HUES64 (cell line): Measurements from ENCODE around the gene CNTNAP5.

Source experiments
- H3K27ac ChIP-seq: 2 replicates; pipeline ENCODE4 v1.7.0; 2013; ENCODE audit warnings: low read depth, low read length, inconsistent platforms
- H3K27me3 ChIP-seq: 2 replicates; pipeline ENCODE4 v1.6.1; 2013; ENCODE audit warnings: mild to moderate bottlenecking, low read length; ENCODE audit not compliant: insufficient read depth
- H3K36me3 ChIP-seq: 2 replicates; pipeline ENCODE4 v1.6.1; 2013; ENCODE audit warnings: mild to moderate bottlenecking, low read length; ENCODE audit not compliant: insufficient read depth
- H3K4me1 ChIP-seq: 2 replicates; pipeline ENCODE4 v1.6.1; 2013; ENCODE audit warnings: mild to moderate bottlenecking, low read length, moderate library complexity; ENCODE audit not compliant: insufficient read depth
- H3K4me3 ChIP-seq: 2 replicates; pipeline ENCODE4 v1.5.1; 2013; ENCODE audit warnings: mild to moderate bottlenecking, low read length, moderate library complexity
- H3K9ac ChIP-seq: 2 replicates; pipeline ENCODE4 v1.6.1; 2013; ENCODE audit warnings: mild to moderate bottlenecking, low read depth, low read length
- H3K9me3 ChIP-seq: 2 replicates; pipeline ENCODE4 v1.6.1; 2013; ENCODE audit warnings: low read depth, low read length; ENCODE audit not compliant: insufficient read depth
- WGBS: fragments of 150-250, 120-280 bp; methylation state at CpG from one replicate; pipeline ENCODE4 v1.1.7; 2013; ENCODE audit warnings: missing lambda C conversion rate; 5-methylcytosine and 5-hydroxymethylcytosine counted together

CNTNAP5 gene

DNA sequence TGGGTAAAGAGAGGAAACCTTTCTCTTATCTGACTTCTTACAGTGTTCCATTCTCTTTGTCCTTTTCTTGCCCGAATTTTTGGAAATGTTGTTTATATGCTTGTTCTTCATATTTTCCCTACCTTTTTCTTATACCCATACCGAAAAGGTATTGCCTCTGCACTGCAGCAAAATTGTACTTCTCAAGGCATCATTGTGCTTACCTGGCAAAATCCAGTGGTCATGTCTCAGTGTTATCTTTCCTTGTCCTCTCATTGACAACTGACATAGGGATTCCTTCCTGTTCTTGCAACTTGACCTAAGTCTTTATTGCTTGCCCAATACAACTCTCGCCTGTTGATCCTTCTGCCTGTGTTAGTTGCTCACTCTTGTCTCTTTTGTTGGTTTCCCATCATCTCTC is 842.2 kb downstream of the CNTNAP5 start:
- H3K27me3 ChIP-seq, result no peaks in the 10 kb centered on the region
- no peaks in the 10 kb centered on the region for H3K9me3 ChIP-seq
- no peaks in the 10 kb centered on the region for H3K4me1 ChIP-seq
- no peak overlapping the region for H3K27ac ChIP-seq
- no peak overlapping the region for H3K4me3 ChIP-seq
- H3K9ac ChIP-seq, result no peak overlapping the region
- 96% methylated on average over 3 of the region's 3 CpGs for WGBS
- no peaks in the 10 kb centered on the region for H3K36me3 ChIP-seq

DNA sequence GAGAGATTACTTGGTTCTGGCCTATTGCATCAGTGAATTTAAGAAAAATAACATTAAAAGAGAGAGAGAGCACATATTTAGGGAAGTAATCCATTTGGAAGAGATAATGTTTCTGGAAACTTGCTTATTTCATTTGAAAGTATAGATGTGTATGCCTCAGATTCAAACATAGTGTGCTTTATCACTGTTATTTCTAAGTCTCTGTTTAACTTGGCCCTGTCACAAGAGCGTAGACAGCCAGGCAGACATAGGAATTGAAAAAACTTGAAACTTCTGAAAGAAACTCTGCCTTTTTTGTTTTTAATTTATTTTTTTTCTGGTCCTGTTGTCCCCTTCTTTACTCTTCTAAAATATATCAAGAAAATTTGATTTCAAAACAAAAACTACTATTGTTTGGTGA is 849.1 kb downstream of the CNTNAP5 start:
- WGBS, result 90% methylated on average over 1 of the region's 1 CpG
- Histone ChIP-seq H3K27ac (no peak overlapping the region), H3K9me3 (no peaks in the 10 kb centered on the region), H3K4me3 (no peak overlapping the region), H3K36me3 (no peaks in the 10 kb centered on the region), H3K27me3 (no peaks in the 10 kb centered on the region), H3K9ac (no peak overlapping the region), H3K4me1 (no peaks in the 10 kb centered on the region)

- H3K9ac ChIP-seq, result no peak overlapping the region
- no peaks in the 10 kb centered on the region for H3K4me1 ChIP-seq
- 96% methylated on average over 1 of the region's 1 CpG for WGBS
- no peak overlapping the region for H3K27ac ChIP-seq
- H3K4me3 ChIP-seq, result no peak overlapping the region
- H3K27me3 ChIP-seq, result no peaks in the 10 kb centered on the region
- H3K36me3 ChIP-seq, result no peaks in the 10 kb centered on the region
- no peaks in the 10 kb centered on the region for H3K9me3 ChIP-seq
Observed at GRCh38 chr2:124874676-124875075, 849.6 kb downstream of the CNTNAP5 start.

- H3K27ac ChIP-seq, result no peak overlapping the region
- no peaks in the 10 kb centered on the region for H3K27me3 ChIP-seq
- 93% methylated on average over 3 of the region's 3 CpGs for WGBS
- no peak overlapping the region for H3K9ac ChIP-seq
- no peaks in the 10 kb centered on the region for H3K36me3 ChIP-seq
- no peak overlapping the region for H3K4me3 ChIP-seq
- H3K4me1 ChIP-seq, result peaks cover under 1% of the 10 kb centered on the region; the same call in 1 of the 2 replicates
- H3K9me3 ChIP-seq, result no peaks in the 10 kb centered on the region
Observed at GRCh38 chr2:124875627-124876244, 850.6 kb downstream of the CNTNAP5 start.

GRCh38 chr2:124877141-124877577 is 852.1 kb downstream of the CNTNAP5 start:
- Histone ChIP-seq H3K9ac (no peak overlapping the region), H3K4me3 (no peak overlapping the region), H3K27me3 (no peaks in the 10 kb centered on the region), H3K4me1 (peaks cover 6% of the 10 kb centered on the region; the same call in 1 of the 2 replicates), H3K9me3 (no peaks in the 10 kb centered on the region), H3K36me3 (no peaks in the 10 kb centered on the region), H3K27ac (no peak overlapping the region)
- WGBS, result 89% methylated on average over 3 of the region's 4 CpGs

GRCh38 chr2:124879640-124880039 is 854.6 kb downstream of the CNTNAP5 start:
- Histone ChIP-seq H3K4me1 (peaks cover 6% of the 10 kb centered on the region; the same call in 1 of the 2 replicates), H3K4me3 (no peak overlapping the region), H3K27me3 (no peaks in the 10 kb centered on the region), H3K9me3 (0 out of 2 replicates have a peak, but pooled peaks cover 2% of the 10 kb centered on the region), H3K9ac (no peak overlapping the region), H3K27ac (no peak overlapping the region), H3K36me3 (no peaks in the 10 kb centered on the region)
- 92% methylated on average over 4 of the region's 4 CpGs for WGBS

- no peak overlapping the region for H3K4me3 ChIP-seq
- H3K27me3 ChIP-seq, result no peaks in the 10 kb centered on the region
- no peaks in the 10 kb centered on the region for H3K36me3 ChIP-seq
- 0 out of 2 replicates have a peak, but pooled peaks cover 2% of the 10 kb centered on the region for H3K9me3 ChIP-seq
- H3K9ac ChIP-seq, result no peak overlapping the region
- peaks cover 6% of the 10 kb centered on the region; the same call in 1 of the 2 replicates for H3K4me1 ChIP-seq
- no peak overlapping the region for H3K27ac ChIP-seq
- WGBS, result 66% methylated on average over 2 of the region's 2 CpGs
Observed at GRCh38 chr2:124880995-124881394, 855.9 kb downstream of the CNTNAP5 start.

DNA sequence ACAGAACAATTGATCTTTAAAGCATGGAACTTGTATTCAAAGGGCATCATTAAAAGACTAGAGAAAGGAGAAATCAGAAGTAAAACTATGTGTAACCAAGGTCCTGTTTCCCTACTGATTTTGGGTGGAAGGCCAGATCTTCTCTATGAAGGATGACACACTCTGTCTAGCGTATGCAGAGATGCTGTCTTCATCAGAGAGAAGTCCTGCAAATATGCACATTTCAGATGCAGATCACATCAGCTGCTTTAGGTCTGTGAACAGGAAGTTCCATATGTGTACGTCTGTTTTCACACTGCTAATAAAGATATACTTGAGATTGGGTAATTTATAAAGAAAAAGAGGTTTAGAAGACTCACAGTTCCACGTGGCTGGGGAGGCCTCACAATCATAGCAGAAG is 857.3 kb downstream of the CNTNAP5 start:
- 97% methylated on average over 3 of the region's 3 CpGs for WGBS

DNA sequence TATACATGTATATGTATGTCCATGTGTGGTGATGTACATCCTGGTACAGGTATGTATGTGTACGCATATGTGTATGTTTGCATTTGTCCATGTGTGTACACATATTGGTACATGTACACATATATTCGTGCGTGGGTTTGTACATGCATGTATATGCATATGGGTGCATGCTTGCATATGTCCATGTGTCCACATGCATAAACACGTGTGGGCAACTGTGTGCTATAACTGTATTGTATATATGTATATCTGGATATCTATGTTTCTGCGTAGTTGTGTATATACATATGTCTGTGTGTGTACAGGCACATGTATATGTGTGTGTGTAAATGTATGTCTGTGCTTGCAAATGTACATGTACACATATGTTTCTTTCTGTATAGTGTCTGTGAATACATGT is 858.5 kb downstream of the CNTNAP5 start:
- 96% methylated on average over 5 of the region's 5 CpGs for WGBS
- no peak overlapping the region for H3K4me3 ChIP-seq
- no peaks in the 10 kb centered on the region for H3K36me3 ChIP-seq
- no peak overlapping the region for H3K9ac ChIP-seq
- peaks cover 6% of the 10 kb centered on the region; the same call in 1 of the 2 replicates for H3K4me1 ChIP-seq
- H3K9me3 ChIP-seq, result 0 out of 2 replicates have a peak, but pooled peaks cover 2% of the 10 kb centered on the region
- H3K27ac ChIP-seq, result no peak overlapping the region
- H3K27me3 ChIP-seq, result no peaks in the 10 kb centered on the region

More for the DNA sequence above, 857.3 kb downstream of the CNTNAP5 start:
- Histone ChIP-seq H3K27ac (no peak overlapping the region), H3K36me3 (no peaks in the 10 kb centered on the region), H3K4me1 (peaks cover 6% of the 10 kb centered on the region; the same call in 1 of the 2 replicates), H3K4me3 (no peak overlapping the region), H3K27me3 (no peaks in the 10 kb centered on the region), H3K9ac (no peak overlapping the region), H3K9me3 (0 out of 2 replicates have a peak, but pooled peaks cover 2% of the 10 kb centered on the region)

DNA sequence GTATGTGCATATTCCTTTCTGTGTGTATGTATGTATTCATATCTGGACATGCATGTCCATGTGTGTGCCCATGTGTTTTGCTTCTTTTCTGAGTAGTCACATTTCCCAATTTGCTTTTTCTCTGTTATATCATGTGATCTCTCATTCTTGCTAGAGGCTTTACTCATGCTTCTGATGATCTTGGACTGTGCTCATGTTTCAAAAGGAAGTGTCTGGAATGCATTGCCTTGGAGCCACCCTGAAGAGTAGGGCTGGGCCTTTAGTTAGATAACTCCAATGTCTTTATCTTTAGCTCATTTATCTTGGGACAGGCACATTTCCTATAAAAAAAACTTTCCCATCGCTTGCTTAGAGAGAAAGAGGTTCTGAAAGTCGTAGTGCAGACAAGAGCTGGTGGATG is 859.2 kb downstream of the CNTNAP5 start:
- WGBS, result 100% methylated on average over 2 of the region's 2 CpGs
- H3K4me1 ChIP-seq, result peaks cover 6% of the 10 kb centered on the region; the same call in 1 of the 2 replicates
- 0 out of 2 replicates have a peak, but pooled peaks cover 2% of the 10 kb centered on the region for H3K9me3 ChIP-seq
- H3K9ac ChIP-seq, result no peak overlapping the region
- no peaks in the 10 kb centered on the region for H3K27me3 ChIP-seq
- H3K4me3 ChIP-seq, result no peak overlapping the region
- H3K36me3 ChIP-seq, result no peaks in the 10 kb centered on the region
- no peak overlapping the region for H3K27ac ChIP-seq

DNA sequence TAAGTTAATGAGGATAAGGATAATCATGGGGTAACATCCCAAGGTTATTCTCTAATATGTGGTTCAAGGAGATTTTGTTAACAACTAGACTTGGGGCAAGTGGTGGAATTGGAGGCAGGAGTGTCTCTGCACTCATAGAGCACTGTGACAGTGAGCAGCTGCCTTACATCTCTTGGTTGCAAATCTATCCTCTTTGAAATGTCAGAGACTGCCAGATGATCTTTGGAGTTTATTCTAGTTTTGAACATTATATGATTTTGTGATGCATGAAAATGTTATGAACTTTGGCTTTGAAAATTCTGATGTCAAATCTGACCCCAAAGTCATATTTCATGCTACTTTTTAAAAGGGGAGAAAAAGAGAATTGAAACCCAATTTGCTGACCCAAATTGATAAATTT is 861.1 kb downstream of the CNTNAP5 start:
- Histone ChIP-seq H3K9me3 (0 out of 2 replicates have a peak, but pooled peaks cover 2% of the 10 kb centered on the region), H3K4me1 (peaks cover under 1% of the 10 kb centered on the region; the same call in 1 of the 2 replicates), H3K36me3 (no peaks in the 10 kb centered on the region), H3K4me3 (no peak overlapping the region), H3K27ac (no peak overlapping the region), H3K27me3 (no peaks in the 10 kb centered on the region), H3K9ac (no peak overlapping the region)
